Umbilical cord (tissue), 2 donors: Measurements from ENCODE around the gene DCANP1. TPM values are rescaled to one million over a fixed set of nuclear protein-coding genes. Genes with fewer than 3 reads are reported as not detected.

Experiments used
- DNase-seq: peaks from one replicate; pipeline ENCODE4 v3.0.0-alpha.2; 2015; ENCODE audit warnings: low spot score
- total RNA-seq: library from RNA; depleted of rRNA; stranded (reverse); fragments of >200 nt; gene quantifications from one replicate; pipeline ENCODE4 v1.2.3, GENCODE V29; 2014; ENCODE audit warnings: low replicate concordance; ENCODE audit not compliant: insufficient read depth

DCANP1 gene
- total RNA-seq, 1 donor from 2014 or later = 2.9 TPM

GRCh38 chr5:135425641-135426040 is 21.5 kb downstream of the DCANP1 start:
- no peak for DNase-seq

- peak; percentile 63 for DNase-seq
These were observed 23.3 kb downstream of the DCANP1 start for GRCh38 chr5:135423846-135424168.

GRCh38 chr5:135423146-135423845 is 23.9 kb downstream of the DCANP1 start:
- DNase-seq = no peak

GRCh38 chr5:135422419-135422818 is 24.7 kb downstream of the DCANP1 start:
- no peak for DNase-seq

- no peak for DNase-seq
These were observed 30.1 kb downstream of the DCANP1 start for GRCh38 chr5:135417083-135417482.

- no peak for DNase-seq
These were observed 42.1 kb downstream of the DCANP1 start for GRCh38 chr5:135405082-135405481.

GRCh38 chr5:135402031-135402430 is 45.1 kb downstream of the DCANP1 start:
- DNase-seq = no peak

- no peak for DNase-seq
These were observed 46.3 kb downstream of the DCANP1 start for GRCh38 chr5:135400866-135401265.

GRCh38 chr5:135399794-135400542 is 47.2 kb downstream of the DCANP1 start:
- no peak for DNase-seq

- DNase-seq = peak; percentile 91
These were observed 48.0 kb downstream of the DCANP1 start, which contains the start of gene MACROH2A1 for GRCh38 chr5:135398855-135399793. Gene MACROH2A1, minus strand, starts transcription at chr5:135399231. Its CDS starts 10,138 bp downstream, at chr5:135389093.

GRCh38 chr5:135398160-135398854 is 48.8 kb downstream of the DCANP1 start:
- DNase-seq = no peak

GRCh38 chr5:135397084-135397483 is 50.1 kb downstream of the DCANP1 start:
- DNase-seq = no peak

GRCh38 chr5:135396459-135397055 is 50.6 kb downstream of the DCANP1 start:
- DNase-seq = no peak

GRCh38 chr5:135395866-135396265 is 51.3 kb downstream of the DCANP1 start:
- DNase-seq = no peak

GRCh38 chr5:135395451-135395850 is 51.7 kb downstream of the DCANP1 start:
- no peak for DNase-seq

Other genes starting within 250 kb of the DCANP1 start
- 82.1 TPM for gene MACROH2A1, start 48.1 kb downstream of the DCANP1 start, total RNA-seq
- 0.24 TPM for gene TIFAB, start 5.0 kb upstream of the DCANP1 start, total RNA-seq
- not detected for gene NEUROG1, start 88.6 kb upstream of the DCANP1 start, total RNA-seq
- 70.8 TPM for gene CXCL14, start 131.6 kb upstream of the DCANP1 start, total RNA-seq